GM23338 (cell line): ENCODE measurements around the gene ZNF229. TPM values are rescaled to one million over a fixed set of nuclear protein-coding genes. Genes with fewer than 3 reads are reported as not detected.
"Not testable (repeated sequence)": the region's sequence is repeated elsewhere in the genome, so short reads cannot be mapped to it uniquely, and the experiment has no call there.

ENCODE experiments used
- ATAC-seq: fragments of 200-7000 bp; cut with Tn5 transposase; 3 replicates; pipeline ENCODE4 v1.9.1; 2020
- DNase-seq: peaks from one replicate; pipeline ENCODE4 v3.0.0-alpha.2; 2015; ENCODE audit warnings: low spot score
- H2AFZ ChIP-seq: fragments of 200-600 bp; sonication (generic); 2 replicates; pipeline ENCODE4 v1.8.0; 2016; ENCODE audit warnings: antibody characterized with exemption, mild to moderate bottlenecking, moderate library complexity
- H3F3A ChIP-seq: fragments of 200-600 bp; sonication (generic); replicated peaks from 2 replicates; pipeline ENCODE4 v1.8.0; 2017; ENCODE audit warnings: antibody characterized with exemption, mixed run types, low read depth
- H3K27ac ChIP-seq: fragments of 200-600 bp; sonication (generic); 2 replicates; pipeline ENCODE4 v1.6.1; 2016; ENCODE audit warnings: low read depth
- H3K27me3 ChIP-seq: fragments of 200-600 bp; sonication (generic); 2 replicates; pipeline ENCODE4 v1.8.0; 2016; ENCODE audit warnings: mild to moderate bottlenecking, mixed run types, moderate library complexity; ENCODE audit not compliant: insufficient read depth
- H3K36me3 ChIP-seq: fragments of 200-600 bp; sonication (generic); 2 replicates; pipeline ENCODE4 v1.8.0; 2016; ENCODE audit warnings: mild to moderate bottlenecking; ENCODE audit not compliant: insufficient read depth
- H3K4me1 ChIP-seq: fragments of 200-600 bp; sonication (generic); 2 replicates; pipeline ENCODE4 v1.8.0; 2016; ENCODE audit warnings: mild to moderate bottlenecking, moderate library complexity; ENCODE audit not compliant: insufficient read depth
- H3K4me2 ChIP-seq: fragments of 200-600 bp; sonication (generic); 2 replicates; pipeline ENCODE4 v1.7.1; 2017; ENCODE audit warnings: mixed run types
- H3K4me3 ChIP-seq: fragments of 200-600 bp; sonication (generic); 2 replicates; pipeline ENCODE4 v1.6.1; 2016; ENCODE audit warnings: mixed run types
- H3K79me2 ChIP-seq: fragments of 200-600 bp; sonication (generic); replicated peaks from 2 replicates; pipeline ENCODE4 v1.8.0; 2017; ENCODE audit warnings: mild to moderate bottlenecking; ENCODE audit not compliant: insufficient read depth
- H3K9me2 ChIP-seq: fragments of 200-600 bp; sonication (generic); 2 replicates; pipeline ENCODE4 v1.8.0; 2017; ENCODE audit not compliant: insufficient read depth
- H4K20me1 ChIP-seq: fragments of 200-600 bp; sonication (generic); replicated peaks from 2 replicates; pipeline ENCODE4 v1.8.0; 2017; ENCODE audit warnings: mild to moderate bottlenecking; ENCODE audit not compliant: insufficient read depth
- H3K27ac Mint-ChIP-seq: 2 replicates; pipeline ENCODE4 v1.8.0; 2020; ENCODE audit warnings: inconsistent platforms, mild to moderate bottlenecking, moderate library complexity, mixed read lengths
- H3K27me3 Mint-ChIP-seq: 3 replicates; pipeline ENCODE4 v1.8.0; 2022; ENCODE audit warnings: low read depth, mild to moderate bottlenecking, moderate library complexity, mixed read lengths, inconsistent platforms; ENCODE audit not compliant: insufficient read depth, poor library complexity
- H3K36me3 Mint-ChIP-seq: 3 replicates; pipeline ENCODE4 v1.8.0; 2021; ENCODE audit warnings: low read depth, mild to moderate bottlenecking, inconsistent platforms, moderate library complexity, mixed read lengths
- H3K4me1 Mint-ChIP-seq: 3 replicates; pipeline ENCODE4 v1.8.0; 2020; ENCODE audit warnings: mild to moderate bottlenecking, inconsistent platforms, mixed read lengths
- H3K4me3 Mint-ChIP-seq: 3 replicates; pipeline ENCODE4 v1.8.0; 2021; ENCODE audit warnings: moderate library complexity, mild to moderate bottlenecking, inconsistent platforms, mixed read lengths
- H3K9me3 Mint-ChIP-seq: 3 replicates; pipeline ENCODE4 v1.8.0; 2020; ENCODE audit warnings: moderate library complexity, mild to moderate bottlenecking, inconsistent platforms, mixed read lengths
- EZH2 ChIP-seq: fragments of 200-600 bp; sonication (generic); IDR thresholded peaks from one replicate; pipeline ENCODE4 v1.8.0; 2017; ENCODE audit warnings: antibody characterized with exemption, mild to moderate bottlenecking, low read depth; ENCODE audit not compliant: unreplicated experiment
- EZH2phosphoT487 ChIP-seq: fragments of 200-600 bp; sonication (generic); IDR thresholded peaks from one replicate; pipeline ENCODE4 v1.8.1; 2018; ENCODE audit warnings: antibody characterized with exemption; ENCODE audit not compliant: unreplicated experiment
- NANOG ChIP-seq: IDR thresholded peaks from 2 replicates; pipeline ENCODE4 v1.6.1; 2016; ENCODE audit warnings: antibody characterized with exemption, borderline replicate concordance
- POLR2AphosphoS5 ChIP-seq: IDR thresholded peaks from 2 replicates; pipeline ENCODE4 v1.6.1; 2016; ENCODE audit warnings: antibody characterized with exemption, low read depth
- STAT1 ChIP-seq: IDR thresholded peaks from one replicate; pipeline ENCODE4 v1.6.1; 2016; ENCODE audit warnings: antibody characterized with exemption; ENCODE audit not compliant: unreplicated experiment
- ZNF114 ChIP-seq: fragments of 250-450 bp; sonication (Bioruptor Pico); IDR thresholded peaks from 2 replicates; pipeline ENCODE4 v1.5.0; 2020; ENCODE audit warnings: mild to moderate bottlenecking, moderate library complexity
- polyA plus RNA-seq: library from polyadenylated mRNA; unstranded; fragments of >200 nt; fragmentation: Nextera tagmentation; extraction: Ambion mirVana; gene quantifications from 2 replicates; pipeline ENCODE4 v1.2.1, GENCODE V29; 2016
- total RNA-seq: library from RNA; depleted of rRNA; stranded (reverse); fragments of >200 nt; shearing (Covaris generic); gene quantifications from 2 replicates; pipeline ENCODE4 v1.2.3, GENCODE V29; 2014
- TF ChIP-seq, protein P1 (sequence below): fragments of 250-450 bp; sonication (Bioruptor Pico); IDR thresholded peaks from 2 replicates; pipeline ENCODE4 v1.5.0; 2020; ENCODE audit warnings: mild to moderate bottlenecking, moderate library complexity
- TF ChIP-seq, protein P2 (sequence below), 2 experiments: fragments of 200-600 bp in 1 of 2; sonication (generic) in 1 of 2; conservative IDR thresholded peaks; 2 replicates each; pipeline versions ENCODE4 v1.5.1 to v1.6.1; 2016 to 2017; ENCODE audit warnings: antibody characterized with exemption in 2 of 2, low read depth in 2 of 2, mild to moderate bottlenecking in 2 of 2, moderate library complexity in 1 of 2
- TF ChIP-seq, protein P3 (sequence below): IDR thresholded peaks from one replicate; pipeline ENCODE4 v1.6.1; 2018; ENCODE audit warnings: antibody characterized with exemption; ENCODE audit not compliant: unreplicated experiment

Gene ZNF229
- total and polyA plus RNA-seq, 2 experiments from 2014 or later = 2.6 to 5.2 TPM

DNA sequence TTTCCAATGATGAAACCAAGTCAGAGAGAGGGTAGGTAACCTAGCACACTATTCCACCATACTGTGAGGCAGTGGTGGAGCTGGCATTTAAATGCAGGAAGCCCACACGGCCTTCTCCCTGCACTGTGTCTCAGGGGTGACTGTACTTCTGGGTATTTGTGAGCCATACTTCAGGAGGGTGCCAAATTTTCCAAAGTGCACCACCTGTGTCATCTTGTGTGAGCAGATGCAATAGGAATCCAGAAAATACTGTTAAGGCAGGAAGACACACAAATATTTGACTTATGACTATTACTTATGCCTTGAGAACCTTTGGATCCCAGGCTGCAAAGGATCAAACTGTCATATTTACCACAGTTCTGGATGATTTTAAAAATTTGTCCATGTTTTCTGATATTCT lies 17.3 kb downstream of the ZNF229 start:
- no peak for ATAC-seq
- H3K9me2 ChIP-seq = 0 out of 2 replicates have a peak, but pooled peaks cover 5% of the 10 kb centered on the region
- no peaks in the 10 kb centered on the region for H3F3A ChIP-seq
- H3K4me3 ChIP-seq = no peak overlapping the region
- H3K27ac ChIP-seq = no peak overlapping the region
- no peak overlapping the region for H2AFZ ChIP-seq
- Mint-ChIP-seq H3K4me1 (no peaks in the 10 kb centered on the region), H3K4me3 (no peak overlapping the region), H3K27me3 (no peaks in the 10 kb centered on the region), H3K9me3 (peaks cover 96% of the 10 kb centered on the region), H3K27ac (no peak overlapping the region), H3K36me3 (peaks cover 95% of the 10 kb centered on the region)
- TF ChIP-seq STAT1 = no peak
- no peak for TF ChIP-seq POLR2AphosphoS5
- TF ChIP-seq NANOG = no peak
- no peak for TF ChIP-seq EZH2
- TF ChIP-seq, protein P1, sequence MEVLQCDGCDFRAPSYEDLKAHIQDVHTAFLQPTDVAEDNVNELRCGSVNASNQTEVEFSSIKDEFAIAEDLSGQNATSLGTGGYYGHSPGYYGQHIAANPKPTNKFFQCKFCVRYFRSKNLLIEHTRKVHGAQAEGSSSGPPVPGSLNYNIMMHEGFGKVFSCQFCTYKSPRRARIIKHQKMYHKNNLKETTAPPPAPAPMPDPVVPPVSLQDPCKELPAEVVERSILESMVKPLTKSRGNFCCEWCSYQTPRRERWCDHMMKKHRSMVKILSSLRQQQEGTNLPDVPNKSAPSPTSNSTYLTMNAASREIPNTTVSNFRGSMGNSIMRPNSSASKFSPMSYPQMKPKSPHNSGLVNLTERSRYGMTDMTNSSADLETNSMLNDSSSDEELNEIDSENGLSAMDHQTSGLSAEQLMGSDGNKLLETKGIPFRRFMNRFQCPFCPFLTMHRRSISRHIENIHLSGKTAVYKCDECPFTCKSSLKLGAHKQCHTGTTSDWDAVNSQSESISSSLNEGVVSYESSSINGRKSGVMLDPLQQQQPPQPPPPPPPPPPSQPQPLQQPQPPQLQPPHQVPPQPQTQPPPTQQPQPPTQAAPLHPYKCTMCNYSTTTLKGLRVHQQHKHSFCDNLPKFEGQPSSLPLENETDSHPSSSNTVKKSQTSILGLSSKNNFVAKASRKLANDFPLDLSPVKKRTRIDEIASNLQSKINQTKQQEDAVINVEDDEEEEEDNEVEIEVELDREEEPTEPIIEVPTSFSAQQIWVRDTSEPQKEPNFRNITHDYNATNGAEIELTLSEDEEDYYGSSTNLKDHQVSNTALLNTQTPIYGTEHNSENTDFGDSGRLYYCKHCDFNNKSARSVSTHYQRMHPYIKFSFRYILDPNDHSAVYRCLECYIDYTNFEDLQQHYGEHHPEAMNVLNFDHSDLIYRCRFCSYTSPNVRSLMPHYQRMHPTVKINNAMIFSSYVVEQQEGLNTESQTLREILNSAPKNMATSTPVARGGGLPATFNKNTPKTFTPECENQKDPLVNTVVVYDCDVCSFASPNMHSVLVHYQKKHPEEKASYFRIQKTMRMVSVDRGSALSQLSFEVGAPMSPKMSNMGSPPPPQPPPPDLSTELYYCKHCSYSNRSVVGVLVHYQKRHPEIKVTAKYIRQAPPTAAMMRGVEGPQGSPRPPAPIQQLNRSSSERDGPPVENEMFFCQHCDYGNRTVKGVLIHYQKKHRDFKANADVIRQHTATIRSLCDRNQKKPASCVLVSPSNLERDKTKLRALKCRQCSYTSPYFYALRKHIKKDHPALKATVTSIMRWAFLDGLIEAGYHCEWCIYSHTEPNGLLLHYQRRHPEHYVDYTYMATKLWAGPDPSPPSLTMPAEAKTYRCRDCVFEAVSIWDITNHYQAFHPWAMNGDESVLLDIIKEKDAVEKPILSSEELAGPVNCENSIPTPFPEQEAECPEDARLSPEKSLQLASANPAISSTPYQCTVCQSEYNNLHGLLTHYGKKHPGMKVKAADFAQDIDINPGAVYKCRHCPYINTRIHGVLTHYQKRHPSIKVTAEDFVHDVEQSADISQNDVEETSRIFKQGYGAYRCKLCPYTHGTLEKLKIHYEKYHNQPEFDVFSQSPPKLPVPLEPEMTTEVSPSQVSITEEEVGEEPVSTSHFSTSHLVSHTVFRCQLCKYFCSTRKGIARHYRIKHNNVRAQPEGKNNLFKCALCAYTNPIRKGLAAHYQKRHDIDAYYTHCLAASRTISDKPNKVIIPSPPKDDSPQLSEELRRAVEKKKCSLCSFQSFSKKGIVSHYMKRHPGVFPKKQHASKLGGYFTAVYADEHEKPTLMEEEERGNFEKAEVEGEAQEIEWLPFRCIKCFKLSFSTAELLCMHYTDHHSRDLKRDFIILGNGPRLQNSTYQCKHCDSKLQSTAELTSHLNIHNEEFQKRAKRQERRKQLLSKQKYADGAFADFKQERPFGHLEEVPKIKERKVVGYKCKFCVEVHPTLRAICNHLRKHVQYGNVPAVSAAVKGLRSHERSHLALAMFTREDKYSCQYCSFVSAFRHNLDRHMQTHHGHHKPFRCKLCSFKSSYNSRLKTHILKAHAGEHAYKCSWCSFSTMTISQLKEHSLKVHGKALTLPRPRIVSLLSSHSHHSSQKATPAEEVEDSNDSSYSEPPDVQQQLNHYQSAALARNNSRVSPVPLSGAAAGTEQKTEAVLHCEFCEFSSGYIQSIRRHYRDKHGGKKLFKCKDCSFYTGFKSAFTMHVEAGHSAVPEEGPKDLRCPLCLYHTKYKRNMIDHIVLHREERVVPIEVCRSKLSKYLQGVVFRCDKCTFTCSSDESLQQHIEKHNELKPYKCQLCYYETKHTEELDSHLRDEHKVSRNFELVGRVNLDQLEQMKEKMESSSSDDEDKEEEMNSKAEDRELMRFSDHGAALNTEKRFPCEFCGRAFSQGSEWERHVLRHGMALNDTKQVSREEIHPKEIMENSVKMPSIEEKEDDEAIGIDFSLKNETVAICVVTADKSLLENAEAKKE = no peak
- TF ChIP-seq ZNF114 (CRISPR knock-in tag) = no peak
- TF ChIP-seq, protein P2, sequence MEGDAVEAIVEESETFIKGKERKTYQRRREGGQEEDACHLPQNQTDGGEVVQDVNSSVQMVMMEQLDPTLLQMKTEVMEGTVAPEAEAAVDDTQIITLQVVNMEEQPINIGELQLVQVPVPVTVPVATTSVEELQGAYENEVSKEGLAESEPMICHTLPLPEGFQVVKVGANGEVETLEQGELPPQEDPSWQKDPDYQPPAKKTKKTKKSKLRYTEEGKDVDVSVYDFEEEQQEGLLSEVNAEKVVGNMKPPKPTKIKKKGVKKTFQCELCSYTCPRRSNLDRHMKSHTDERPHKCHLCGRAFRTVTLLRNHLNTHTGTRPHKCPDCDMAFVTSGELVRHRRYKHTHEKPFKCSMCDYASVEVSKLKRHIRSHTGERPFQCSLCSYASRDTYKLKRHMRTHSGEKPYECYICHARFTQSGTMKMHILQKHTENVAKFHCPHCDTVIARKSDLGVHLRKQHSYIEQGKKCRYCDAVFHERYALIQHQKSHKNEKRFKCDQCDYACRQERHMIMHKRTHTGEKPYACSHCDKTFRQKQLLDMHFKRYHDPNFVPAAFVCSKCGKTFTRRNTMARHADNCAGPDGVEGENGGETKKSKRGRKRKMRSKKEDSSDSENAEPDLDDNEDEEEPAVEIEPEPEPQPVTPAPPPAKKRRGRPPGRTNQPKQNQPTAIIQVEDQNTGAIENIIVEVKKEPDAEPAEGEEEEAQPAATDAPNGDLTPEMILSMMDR (conservative IDR thresholded peaks at IDR 0.05; ENCODE audit: low read depth in 2 of 2) = no peak
- TF ChIP-seq, protein P3, sequence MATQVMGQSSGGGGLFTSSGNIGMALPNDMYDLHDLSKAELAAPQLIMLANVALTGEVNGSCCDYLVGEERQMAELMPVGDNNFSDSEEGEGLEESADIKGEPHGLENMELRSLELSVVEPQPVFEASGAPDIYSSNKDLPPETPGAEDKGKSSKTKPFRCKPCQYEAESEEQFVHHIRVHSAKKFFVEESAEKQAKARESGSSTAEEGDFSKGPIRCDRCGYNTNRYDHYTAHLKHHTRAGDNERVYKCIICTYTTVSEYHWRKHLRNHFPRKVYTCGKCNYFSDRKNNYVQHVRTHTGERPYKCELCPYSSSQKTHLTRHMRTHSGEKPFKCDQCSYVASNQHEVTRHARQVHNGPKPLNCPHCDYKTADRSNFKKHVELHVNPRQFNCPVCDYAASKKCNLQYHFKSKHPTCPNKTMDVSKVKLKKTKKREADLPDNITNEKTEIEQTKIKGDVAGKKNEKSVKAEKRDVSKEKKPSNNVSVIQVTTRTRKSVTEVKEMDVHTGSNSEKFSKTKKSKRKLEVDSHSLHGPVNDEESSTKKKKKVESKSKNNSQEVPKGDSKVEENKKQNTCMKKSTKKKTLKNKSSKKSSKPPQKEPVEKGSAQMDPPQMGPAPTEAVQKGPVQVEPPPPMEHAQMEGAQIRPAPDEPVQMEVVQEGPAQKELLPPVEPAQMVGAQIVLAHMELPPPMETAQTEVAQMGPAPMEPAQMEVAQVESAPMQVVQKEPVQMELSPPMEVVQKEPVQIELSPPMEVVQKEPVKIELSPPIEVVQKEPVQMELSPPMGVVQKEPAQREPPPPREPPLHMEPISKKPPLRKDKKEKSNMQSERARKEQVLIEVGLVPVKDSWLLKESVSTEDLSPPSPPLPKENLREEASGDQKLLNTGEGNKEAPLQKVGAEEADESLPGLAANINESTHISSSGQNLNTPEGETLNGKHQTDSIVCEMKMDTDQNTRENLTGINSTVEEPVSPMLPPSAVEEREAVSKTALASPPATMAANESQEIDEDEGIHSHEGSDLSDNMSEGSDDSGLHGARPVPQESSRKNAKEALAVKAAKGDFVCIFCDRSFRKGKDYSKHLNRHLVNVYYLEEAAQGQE = no peak
- TF ChIP-seq EZH2phosphoT487 = no peak
- DNase-seq = no peak
- H3K4me1 ChIP-seq = no peaks in the 10 kb centered on the region
- H3K79me2 ChIP-seq = no peaks in the 10 kb centered on the region
- no peak overlapping the region for H3K4me2 ChIP-seq
- peaks cover 38% of the 10 kb centered on the region for H3K36me3 ChIP-seq
- H4K20me1 ChIP-seq = no peaks in the 10 kb centered on the region
- no peaks in the 10 kb centered on the region for H3K27me3 ChIP-seq

DNA sequence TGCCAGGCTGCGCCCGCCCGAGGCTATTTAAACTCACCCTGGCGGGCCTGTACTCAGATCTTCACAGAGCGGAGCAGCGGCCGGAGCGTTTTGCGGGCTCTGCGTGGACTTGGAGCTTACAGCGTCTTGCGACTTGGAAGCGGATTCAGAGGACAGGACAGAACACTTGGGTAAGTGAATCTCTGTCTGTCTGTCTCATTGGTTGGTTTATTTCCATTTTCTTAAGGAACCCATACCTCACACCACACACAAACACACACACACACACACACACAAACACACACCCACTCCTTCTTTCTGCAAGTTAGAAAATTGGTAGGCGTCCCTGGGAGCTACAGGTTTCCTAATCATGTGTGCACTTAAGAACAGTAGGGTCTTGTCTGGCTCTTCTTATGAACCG lies 32.7 kb downstream of the ZNF229 start:
- not testable (repeated sequence) for H3K9me2 ChIP-seq, H3F3A ChIP-seq, DNase-seq, H3K36me3 ChIP-seq, H3K27ac ChIP-seq, H3K27ac Mint-ChIP-seq, H3K4me3 ChIP-seq, H3K4me3 Mint-ChIP-seq, H3K4me2 ChIP-seq, H3K4me1 Mint-ChIP-seq, H2AFZ ChIP-seq, H3K4me1 ChIP-seq, H3K27me3 ChIP-seq, ATAC-seq, H3K79me2 ChIP-seq, H3K27me3 Mint-ChIP-seq, H4K20me1 ChIP-seq
- Mint-ChIP-seq H3K9me3 (peaks cover 47% of the 10 kb centered on the region), H3K36me3 (peaks cover 33% of the 10 kb centered on the region)
